H1 (cell line): ENCODE results near the gene PRKCD. TPM values are rescaled to one million over a fixed set of nuclear protein-coding genes. Genes with fewer than 3 reads are reported as not detected.

Experiments used
- CTCF ChIA-PET: fragments of 300-600 bp; sonication (Branson Sonifier 250); formaldehyde crosslinking; loops from one replicate; lab custom pipeline; 2021; ENCODE audit not compliant: partially characterized antibody; lab: Charles Lee
- POLR2A ChIA-PET: fragments of 300-600 bp; sonication (Branson Sonifier 250); formaldehyde crosslinking; loops from one replicate; lab custom pipeline; 2021; ENCODE audit warnings: inconsistent platforms; ENCODE audit not compliant: partially characterized antibody; lab: Charles Lee
- DNase-seq, 2 experiments: peaks; one replicate each; pipeline versions ENCODE4 v3.0.0 to v3.0.0-alpha.2; 2010 to 2022; ENCODE audit warnings: low spot score in 2 of 2, low read depth in 1 of 2, mixed read lengths in 1 of 2
- FAIRE-seq: peaks from 2 replicates; lab custom pipeline; 2011; peaks lifted over from hg19 to GRCh38; lab: Jason Lieb, UNC
- H2AFZ ChIP-seq: 2 replicates; pipeline ENCODE4 v1.8.1; 2012; ENCODE audit warnings: low read length, inconsistent platforms
- H2AK5ac ChIP-seq: 2 replicates; pipeline ENCODE4 v1.6.1; 2013; ENCODE audit warnings: low read depth, low read length
- H2BK120ac ChIP-seq: replicated peaks from 2 replicates; pipeline ENCODE3; 2013; ENCODE audit warnings: low read depth, low read length, inconsistent platforms
- H2BK12ac ChIP-seq: 2 replicates; pipeline ENCODE4 v1.6.1; 2013; ENCODE audit warnings: low read depth, low read length
- H2BK15ac ChIP-seq: 2 replicates; pipeline ENCODE4 v1.6.1; 2013; ENCODE audit warnings: low read length
- H2BK20ac ChIP-seq: 2 replicates; pipeline ENCODE4 v1.6.1; 2013; ENCODE audit warnings: low read length
- H2BK5ac ChIP-seq: 2 replicates; pipeline ENCODE4 v1.6.1; 2013; ENCODE audit warnings: low read depth, low read length
- H3K14ac ChIP-seq: 2 replicates; pipeline ENCODE4 v1.6.1; 2013; ENCODE audit warnings: inconsistent platforms; ENCODE audit not compliant: insufficient read length
- H3K18ac ChIP-seq: 2 replicates; pipeline ENCODE4 v1.6.1; 2013; ENCODE audit warnings: low read length; ENCODE audit errors: extremely low read depth
- H3K23ac ChIP-seq: 2 replicates; pipeline ENCODE4 v1.6.1; 2013; ENCODE audit warnings: inconsistent platforms; ENCODE audit not compliant: insufficient read length
- H3K23me2 ChIP-seq: 2 replicates; pipeline ENCODE4 v1.6.1; 2013; ENCODE audit warnings: low read depth, low read length
- H3K27ac ChIP-seq: 2 replicates; pipeline ENCODE4 v1.6.1; 2011; ENCODE audit warnings: low read depth, low read length, inconsistent platforms
- H3K27me3 ChIP-seq, 4 experiments: replicated peaks in 1 of 4; 1 replicate in 1 of 4; 2 replicates in 3 of 4; pipeline versions ENCODE4 v1.6.1 to v1.8.1; 2011 to 2013; ENCODE audit warnings: low read length in 3 of 4, mild to moderate bottlenecking in 3 of 4, inconsistent platforms in 2 of 4, mixed read lengths in 2 of 4, moderate library complexity in 1 of 4; ENCODE audit not compliant: control insufficient read depth in 3 of 4, insufficient read depth in 3 of 4; ENCODE audit errors: extremely low read depth in 1 of 4
- H3K36me3 ChIP-seq, 4 experiments: 2 replicates each; pipeline versions ENCODE4 v1.6.1 to v1.8.1; 2011 to 2013; ENCODE audit warnings: mild to moderate bottlenecking in 4 of 4, low read length in 3 of 4, moderate library complexity in 2 of 4, control low read depth in 1 of 4, inconsistent platforms in 1 of 4; ENCODE audit not compliant: insufficient read depth in 4 of 4, control insufficient read depth in 2 of 4
- H3K4ac ChIP-seq: replicated peaks from 2 replicates; pipeline ENCODE3; 2013; ENCODE audit warnings: low read length, low read depth, mixed read lengths, inconsistent platforms; ENCODE audit not compliant: insufficient read length
- H3K4me1 ChIP-seq, 4 experiments: replicated peaks in 1 of 4; 1 replicate in 1 of 4; 2 replicates in 3 of 4; pipeline versions ENCODE4 v1.6.1 to v1.8.1; 2011 to 2013; ENCODE audit warnings: low read length in 3 of 4, inconsistent platforms in 2 of 4, mixed read lengths in 1 of 4; ENCODE audit not compliant: insufficient read depth in 4 of 4, control insufficient read depth in 3 of 4
- H3K4me2 ChIP-seq, 2 experiments: 2 replicates each; pipeline versions ENCODE4 v1.6.1 to v1.8.1; 2011 to 2013; ENCODE audit warnings: low read depth in 2 of 2, low read length in 2 of 2, control low read depth in 1 of 2, inconsistent platforms in 1 of 2, mild to moderate bottlenecking in 1 of 2; ENCODE audit not compliant: insufficient read depth in 1 of 2
- H3K4me3 ChIP-seq, 4 experiments: fragments of 200-600, 300-600 bp in 1 of 4; sonication (generic), shearing (Covaris generic), sonication (Bioruptor Twin) in 1 of 4; 2 replicates each; pipeline versions ENCODE4 v1.5.1 to v1.8.1; 2011 to 2016; ENCODE audit warnings: low read length in 4 of 4, low read depth in 3 of 4, control low read depth in 2 of 4, inconsistent platforms in 2 of 4, mild to moderate bottlenecking in 2 of 4, mixed read lengths in 1 of 4, moderate library complexity in 1 of 4; ENCODE audit not compliant: insufficient read depth in 2 of 4; ENCODE audit errors: extremely low read depth in 1 of 4
- H3K56ac ChIP-seq: replicated peaks from 2 replicates; pipeline ENCODE3; 2013; ENCODE audit warnings: low read depth, mild to moderate bottlenecking, mixed read lengths, low read length, inconsistent platforms; ENCODE audit not compliant: insufficient read length
- H3K79me1 ChIP-seq: 2 replicates; pipeline ENCODE4 v1.6.1; 2013; ENCODE audit warnings: low read depth, low read length, control low read depth
- H3K79me2 ChIP-seq, 2 experiments: 2 replicates each; pipeline versions ENCODE4 v1.6.1 to v1.8.1; 2012 to 2013; ENCODE audit warnings: low read length in 2 of 2, mild to moderate bottlenecking in 2 of 2, inconsistent platforms in 1 of 2; ENCODE audit not compliant: insufficient read depth in 2 of 2, control insufficient read depth in 1 of 2
- H3K9ac ChIP-seq, 4 experiments: replicated peaks in 1 of 4; 1 replicate in 1 of 4; 2 replicates in 3 of 4; pipeline versions ENCODE4 v1.6.1 to v1.8.1; 2011 to 2013; ENCODE audit warnings: low read depth in 3 of 4, low read length in 3 of 4, control low read depth in 2 of 4, mild to moderate bottlenecking in 2 of 4, moderate library complexity in 2 of 4, inconsistent platforms in 1 of 4; ENCODE audit errors: extremely low read depth in 1 of 4
- H3K9me3 ChIP-seq, 2 experiments: 2 replicates each; pipeline versions ENCODE4 v1.6.1 to v1.8.1; 2012 to 2013; ENCODE audit warnings: mild to moderate bottlenecking in 2 of 2, moderate library complexity in 2 of 2, control low read depth in 1 of 2, inconsistent platforms in 1 of 2, low read depth in 1 of 2, low read length in 1 of 2, mixed read lengths in 1 of 2; ENCODE audit not compliant: insufficient read depth in 2 of 2
- H4K20me1 ChIP-seq, 2 experiments: replicated peaks in 1 of 2; 2 replicates each; pipeline versions ENCODE3 to v1.8.1; 2011 to 2013; ENCODE audit warnings: inconsistent platforms in 2 of 2, low read length in 2 of 2, mild to moderate bottlenecking in 1 of 2; ENCODE audit not compliant: insufficient read depth in 2 of 2, control insufficient read depth in 1 of 2
- H4K5ac ChIP-seq: 2 replicates; pipeline ENCODE4 v1.6.1; 2013; ENCODE audit warnings: low read length, low read depth, mixed read lengths, inconsistent platforms; ENCODE audit not compliant: insufficient read length
- H4K8ac ChIP-seq: 2 replicates; pipeline ENCODE4 v1.8.0; 2013; ENCODE audit warnings: mild to moderate bottlenecking, moderate library complexity, low read length, inconsistent platforms; ENCODE audit not compliant: insufficient read depth; ENCODE audit errors: extremely low read depth
- H4K91ac ChIP-seq: replicated peaks from 2 replicates; pipeline ENCODE3; 2013; ENCODE audit warnings: low read length, mixed read lengths, inconsistent platforms; ENCODE audit not compliant: insufficient read length
- CBX5 ChIP-seq: fragments of 300-800, 300-1000 bp; sonication (generic); IDR thresholded peaks from 2 replicates; pipeline ENCODE4 v1.7.1; 2016; ENCODE audit warnings: antibody characterized with exemption, low read length, low read depth
- KDM5A ChIP-seq: fragments of 200-600 bp; IDR thresholded peaks from 2 replicates; pipeline ENCODE4 v1.7.1; 2012; ENCODE audit warnings: mild to moderate bottlenecking, low read length, inconsistent platforms, mixed read lengths
- NRF1 ChIP-seq: IDR thresholded peaks from 2 replicates; pipeline ENCODE4 v1.6.1; 2011; ENCODE audit warnings: mild to moderate bottlenecking, low read depth, low read length, improper control_type of control experiment
- PHF8 ChIP-seq: fragments of 200-600 bp; sonication (generic); conservative IDR thresholded peaks from 2 replicates; pipeline ENCODE4 v1.7.1; 2012; ENCODE audit warnings: low read depth, mild to moderate bottlenecking, inconsistent platforms, low read length, moderate library complexity
- WGBS, 2 experiments: shearing (Covaris generic) in 1 of 2; methylation state at CpG; one replicate each; pipeline versions ENCODE4 v1.1.6 to v1.1.7; 2013 to 2015; ENCODE audit warnings: low lambda C conversion rate in 2 of 2, mixed read lengths in 2 of 2, inconsistent platforms in 1 of 2, low coverage in 1 of 2, missing lambda C conversion rate in 1 of 2; ENCODE audit not compliant: insufficient replicate concordance in 2 of 2, insufficient coverage in 1 of 2, insufficient read length in 1 of 2; ENCODE audit errors: extremely low coverage in 1 of 2, missing lambda C conversion rate in 1 of 2; 5-methylcytosine and 5-hydroxymethylcytosine counted together
- polyA plus RNA-seq, 7 experiments: library from polyadenylated mRNA; depleted of rRNA in 3 of 7; stranded (reverse) in 5 of 7; unstranded in 2 of 7; fragments of >200 nt in 5 of 7; fragments of 200-250 nt in 2 of 7; gene quantifications; 1 replicate in 5 of 7; 2 replicates in 1 of 7; 4 replicates in 1 of 7; pipeline versions ENCODE4 v1.2.1 to v1.2.3, GENCODE V29; 2011 to 2013; ENCODE audit warnings: missing spikeins in 2 of 7, mixed read lengths in 2 of 7
- total RNA-seq: library from RNA; stranded (reverse); fragmentation: NEBNext Ultra II Directional; extraction: Animal tissue kit (Norgen Biotek cat#: 25700); gene quantifications from 2 replicates; pipeline ENCODE4 v1.2.1, GENCODE V29; 2021

Gene PRKCD
- total and polyA plus RNA-seq, 2 of the 8 experiments (the other 6 are each of a cell fraction or from before 2014, with no cell fraction given): 22.6 to 23.9 TPM

DNA sequence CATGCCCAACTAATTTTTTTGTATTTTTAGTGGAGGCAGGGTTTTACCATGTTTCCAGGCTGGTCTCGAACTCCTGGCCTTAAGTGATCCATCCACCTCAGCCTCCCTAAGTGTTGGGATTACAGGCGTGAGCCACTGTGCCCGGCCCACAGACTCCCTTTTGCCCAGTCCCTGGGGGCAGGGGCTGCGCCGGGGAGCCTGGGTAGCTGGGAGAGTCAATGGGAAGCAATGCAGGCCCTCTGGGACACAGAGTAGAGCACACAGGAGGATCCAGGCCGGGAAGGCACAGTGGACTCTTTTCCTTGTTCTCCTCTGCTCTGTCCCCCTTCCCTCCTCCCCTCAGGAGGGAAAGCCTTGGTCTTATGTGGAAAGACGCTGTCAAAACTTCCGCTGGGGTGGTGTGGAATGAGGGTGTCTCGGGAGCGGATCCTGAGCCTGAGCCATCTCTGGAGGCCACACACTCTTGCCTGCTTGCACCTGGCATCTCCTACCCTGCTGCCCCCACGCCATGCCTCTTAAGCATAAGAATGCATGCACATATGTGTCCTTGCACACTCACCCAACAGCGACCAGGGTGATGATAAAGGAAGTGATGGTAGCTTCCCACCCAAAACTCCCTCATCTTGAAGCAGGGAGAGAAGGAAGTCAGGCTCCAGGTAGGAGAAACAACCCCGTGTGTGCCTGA, 11.9 kb upstream of the PRKCD start:
- H3K18ac ChIP-seq: no peak overlapping the region
- FAIRE-seq (no peak), DNase-seq (no peak)
- H3K36me3 ChIP-seq: no peaks in the 10 kb centered on the region
- 91% methylated on average over 13 of the region's 13 CpGs; no CpG with 5 or more reads in 1 of the 2 experiments for WGBS, 2 experiments
- no peak overlapping the region for H3K56ac ChIP-seq
- POLR2A ChIA-PET: interaction anchor here (0.9 to 1.9 kb wide), 4 partner anchors 9 to 71 kb away, joined by 3 to 5 read pairs (median 4); no protein-coding TSS in a partner anchor
- H3K14ac ChIP-seq: no peak overlapping the region
- no peak overlapping the region; the same call in 1 of the 2 replicates for H2BK12ac ChIP-seq
- peak overlapping the region; percentile 83; the same call in 1 of the 2 replicates for H2AFZ ChIP-seq
- H3K79me2 ChIP-seq: no peaks in the 10 kb centered on the region
- no peaks in the 10 kb centered on the region for H4K20me1 ChIP-seq
- H3K4me1 ChIP-seq: no peaks in the 10 kb centered on the region
- H3K27me3 ChIP-seq: no peaks in the 10 kb centered on the region
- H4K91ac ChIP-seq: no peak overlapping the region
- H3K9ac ChIP-seq: no peak overlapping the region
- H3K4me3 ChIP-seq: no peak overlapping the region
- peak overlapping the region; percentile 68 for H2BK5ac ChIP-seq
- H3K9me3 ChIP-seq: no peaks in the 10 kb centered on the region
- no peak overlapping the region for H3K4me2 ChIP-seq
- H2AK5ac ChIP-seq: no peak overlapping the region
- no peaks in the 10 kb centered on the region for H3K23me2 ChIP-seq
- CTCF ChIA-PET: interaction anchor here (0.6 to 1.8 kb wide), 6 partner anchors 9 to 104 kb away, joined by 3 to 5 read pairs (median 4); no protein-coding TSS in a partner anchor
- H2BK120ac ChIP-seq: no peak overlapping the region
- H4K5ac ChIP-seq: no peak overlapping the region
- H2BK20ac ChIP-seq: no peak overlapping the region
- H2BK15ac ChIP-seq: no peak overlapping the region
- no peak overlapping the region for H3K23ac ChIP-seq
- H4K8ac ChIP-seq: no peak overlapping the region
- H3K79me1 ChIP-seq: no peaks in the 10 kb centered on the region
- H3K4ac ChIP-seq: no peak overlapping the region
- no peak overlapping the region for H3K27ac ChIP-seq
- no peak for TF ChIP-seq NRF1
- TF ChIP-seq PHF8: no peak
- no peak for TF ChIP-seq CBX5
- no peak for TF ChIP-seq KDM5A
